ENCODE measurements around the gene ITIH5. TPM values are rescaled to one million over a fixed set of nuclear protein-coding genes. Genes with fewer than 3 reads are reported as not detected.

Gene ITIH5
- total and polyA plus RNA-seq, 2 of the 13 experiments (the other 11 are each of a cell fraction or from before 2014, with no cell fraction given) = 4.7 to 8.9 TPM

DNA sequence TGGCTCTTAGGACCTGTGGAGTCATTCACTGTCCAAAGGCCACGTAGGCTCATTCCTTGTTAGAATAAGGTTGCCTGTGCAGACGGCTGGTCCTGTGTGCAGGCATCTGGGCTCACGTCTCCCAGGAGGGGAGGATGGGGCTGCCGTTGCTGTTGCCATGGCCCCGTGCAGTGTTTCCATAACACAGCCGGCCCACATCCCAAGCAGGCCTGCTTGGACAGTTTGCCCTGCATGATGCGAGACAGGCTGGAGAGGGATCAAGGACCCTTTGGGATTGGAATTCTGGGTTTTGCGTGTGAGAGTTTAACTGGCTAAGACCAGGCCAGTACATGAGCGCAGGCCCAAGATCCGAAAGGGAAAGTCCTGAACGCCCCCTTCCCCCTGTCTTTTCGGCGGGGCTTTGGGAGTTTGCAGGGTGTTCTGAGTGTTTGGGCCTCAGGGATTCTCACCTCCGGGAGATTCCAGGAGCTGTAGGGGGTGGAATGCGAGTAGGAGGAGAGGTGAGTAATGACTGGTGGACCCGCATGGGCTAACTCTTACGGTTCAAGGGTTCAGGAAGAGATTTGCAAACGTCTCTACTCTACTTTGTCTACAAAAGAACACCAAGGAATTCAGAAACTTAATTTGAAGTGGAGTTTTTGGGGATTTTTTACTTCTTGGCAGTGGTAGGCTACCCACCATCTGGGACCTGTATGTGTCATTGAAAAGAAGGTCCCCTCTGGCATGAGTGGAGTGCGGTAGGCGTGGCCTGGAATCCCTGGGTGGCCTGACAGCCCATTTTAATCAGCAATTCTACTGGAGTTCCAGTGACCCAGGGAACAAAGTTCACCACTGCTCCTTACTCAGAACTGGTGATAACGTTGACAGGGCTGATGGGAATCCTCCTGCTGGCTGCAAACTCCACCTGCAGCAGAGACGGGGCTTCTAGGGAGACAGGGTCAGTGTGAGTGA lies 125.4 kb downstream of the ITIH5 start (continued):
- TF ChIP-seq SOX6 (IDR thresholded peaks at IDR 0.05) = no peak
- TF ChIP-seq SOX6 (CRISPR knock-in tag; IDR thresholded peaks at IDR 0.05) = peak; percentile 58
- TF ChIP-seq HDAC1 (CRISPR knock-in tag; IDR thresholded peaks at IDR 0.05) = peak; percentile 75
- TF ChIP-seq, protein P1, sequence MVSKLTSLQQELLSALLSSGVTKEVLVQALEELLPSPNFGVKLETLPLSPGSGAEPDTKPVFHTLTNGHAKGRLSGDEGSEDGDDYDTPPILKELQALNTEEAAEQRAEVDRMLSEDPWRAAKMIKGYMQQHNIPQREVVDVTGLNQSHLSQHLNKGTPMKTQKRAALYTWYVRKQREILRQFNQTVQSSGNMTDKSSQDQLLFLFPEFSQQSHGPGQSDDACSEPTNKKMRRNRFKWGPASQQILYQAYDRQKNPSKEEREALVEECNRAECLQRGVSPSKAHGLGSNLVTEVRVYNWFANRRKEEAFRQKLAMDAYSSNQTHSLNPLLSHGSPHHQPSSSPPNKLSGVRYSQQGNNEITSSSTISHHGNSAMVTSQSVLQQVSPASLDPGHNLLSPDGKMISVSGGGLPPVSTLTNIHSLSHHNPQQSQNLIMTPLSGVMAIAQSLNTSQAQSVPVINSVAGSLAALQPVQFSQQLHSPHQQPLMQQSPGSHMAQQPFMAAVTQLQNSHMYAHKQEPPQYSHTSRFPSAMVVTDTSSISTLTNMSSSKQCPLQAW (CRISPR knock-in tag; IDR thresholded peaks at IDR 0.05) = no peak
- no peak for TF ChIP-seq HNRNPL (IDR thresholded peaks at IDR 0.05; ENCODE audit: low read depth, low read length)
- TF ChIP-seq ZSCAN9 (CRISPR knock-in tag; IDR thresholded peaks at IDR 0.05; ENCODE audit: borderline replicate concordance) = no peak
- TF ChIP-seq ZFY (CRISPR knock-in tag; IDR thresholded peaks at IDR 0.05) = peak; percentile 32; the same call in 1 of the 2 replicates
- TF ChIP-seq ZFP91 (CRISPR knock-in tag; IDR thresholded peaks at IDR 0.05; ENCODE audit: borderline replicate concordance) = peak; percentile 47; the same call in 1 of the 2 replicates
- TF ChIP-seq TEAD3 (CRISPR knock-in tag; optimal IDR thresholded peaks at IDR 0.05; ENCODE audit: borderline replicate concordance) = peak; percentile 44
- TF ChIP-seq ARID4A (CRISPR knock-in tag; IDR thresholded peaks at IDR 0.05; ENCODE audit: borderline replicate concordance) = peak; percentile 14; the same call in 1 of the 2 replicates
- no peak for TF ChIP-seq WIZ (CRISPR knock-in tag; IDR thresholded peaks at IDR 0.05)
- 0 out of 2 replicates have a peak, but pooled peaks have one; percentile 38 for TF ChIP-seq ZNF772 (CRISPR knock-in tag; IDR thresholded peaks at IDR 0.05)
- peak; percentile 61 for TF ChIP-seq PHF21A (CRISPR knock-in tag; IDR thresholded peaks at IDR 0.05)
- no peak for TF ChIP-seq ZNF616 (CRISPR knock-in tag; IDR thresholded peaks at IDR 0.05; ENCODE audit: low read depth)
- 0 out of 2 replicates have a peak, but pooled peaks have one; percentile 46 for TF ChIP-seq FOXK1 (CRISPR knock-in tag; IDR thresholded peaks at IDR 0.05; ENCODE audit: borderline replicate concordance, low read depth)
- TF ChIP-seq RAD21 (CRISPR knock-in tag; IDR thresholded peaks at IDR 0.05) = peak; percentile 58; the same call in 1 of the 2 replicates
- TF ChIP-seq KDM1A (CRISPR knock-in tag; IDR thresholded peaks at IDR 0.05) = no peak
- TF ChIP-seq ARID3A (IDR thresholded peaks at IDR 0.05; ENCODE audit: low read depth, low read length) = peak; percentile 75
- peak; percentile 38; the same call in 1 of the 2 replicates for TF ChIP-seq ZNF792 (CRISPR knock-in tag; IDR thresholded peaks at IDR 0.05)
- TF ChIP-seq, protein P2, sequence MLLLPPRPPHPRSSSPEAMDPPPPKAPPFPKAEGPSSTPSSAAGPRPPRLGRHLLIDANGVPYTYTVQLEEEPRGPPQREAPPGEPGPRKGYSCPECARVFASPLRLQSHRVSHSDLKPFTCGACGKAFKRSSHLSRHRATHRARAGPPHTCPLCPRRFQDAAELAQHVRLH (CRISPR knock-in tag; IDR thresholded peaks at IDR 0.05; ENCODE audit: borderline replicate concordance, low read depth) = no peak
